HepG2 (cell line): ENCODE measurements around the gene RPS27L. TPM values are rescaled to one million over a fixed set of nuclear protein-coding genes. Genes with fewer than 3 reads are reported as not detected.

Experiments
- ATAC-seq: fragments of 200-7000 bp; cut with Tn5 transposase; 3 replicates; pipeline ENCODE4 v1.9.1; 2020; ENCODE audit warnings: mild to moderate bottlenecking, moderate library complexity
- BruUV-seq: library from RNA; stranded (reverse); fragments of 400-500 nt; replicated peaks from 2 replicates; lab custom pipeline; 2021; lab: Mats Ljungman, UMichigan
- CTCF ChIA-PET: fragments of 300-600 bp; formaldehyde crosslinking; extraction: SDS; loops from one replicate; lab custom pipeline; 2021; ENCODE audit warnings: low total read pairs, inconsistent platforms, low intra/inter-chr PET ratio; lab: Yijun Ruan, JAX
- POLR2A ChIA-PET: fragments of 350-600 bp; sonication (Branson Sonifier 250); formaldehyde crosslinking; loops from one replicate; lab custom pipeline; 2020; ENCODE audit warnings: antibody characterized with exemption, inconsistent platforms; lab: Yijun Ruan, JAX
- DNase-seq: peaks from one replicate; pipeline ENCODE4 v3.0.0-alpha.2; 2015; ENCODE audit warnings: low spot score
- FAIRE-seq: peaks from 3 replicates; lab custom pipeline; 2011; peaks lifted over from hg19 to GRCh38; lab: Jason Lieb, UNC
- H2AFZ ChIP-seq: one replicate; pipeline ENCODE4 v1.6.1; 2011; ENCODE audit warnings: low read length, inconsistent platforms
- H3K27ac ChIP-seq: fragments of 300-600 bp; 3 replicates; pipeline ENCODE4 v1.8.0; 2011; ENCODE audit warnings: mixed run types, mild to moderate bottlenecking, mixed read lengths, low read length, inconsistent platforms; ENCODE audit not compliant: insufficient read depth; ENCODE audit errors: extremely low read length
- H3K27me3 ChIP-seq, 2 experiments: fragments of 200-600 bp in 1 of 2; 2 replicates in 1 of 2; 3 replicates in 1 of 2; pipeline versions ENCODE4 v1.6.0 to v1.8.0; 2011; ENCODE audit warnings: low read length in 2 of 2, mild to moderate bottlenecking in 2 of 2, moderate library complexity in 2 of 2, inconsistent platforms in 1 of 2; ENCODE audit not compliant: insufficient read depth in 2 of 2, control insufficient read depth in 1 of 2
- H3K36me3 ChIP-seq, 2 experiments: fragments of 200-600 bp in 1 of 2; replicated peaks in 1 of 2; 2 replicates in 1 of 2; 3 replicates in 1 of 2; pipeline versions ENCODE4 v1.5.1 to v1.8.0; 2011; ENCODE audit warnings: low read length in 2 of 2, inconsistent platforms in 1 of 2; ENCODE audit not compliant: insufficient read depth in 2 of 2, control insufficient read depth in 1 of 2
- H3K4me1 ChIP-seq: 2 replicates; pipeline ENCODE4 v1.5.1; 2012; ENCODE audit warnings: low read length, inconsistent platforms; ENCODE audit not compliant: insufficient read depth
- H3K4me2 ChIP-seq: 2 replicates; pipeline ENCODE4 v1.6.0; 2011; ENCODE audit warnings: low read depth, low read length, inconsistent platforms
- H3K4me3 ChIP-seq, 3 experiments: fragments of 200-600 bp in 1 of 3; sonication (generic), shearing (Covaris generic) in 1 of 3; replicated peaks in 1 of 3; 2 replicates each; pipeline ENCODE4 v1.5.1; 2011 to 2016; ENCODE audit warnings: low read length in 3 of 3, inconsistent platforms in 2 of 3, low read depth in 2 of 3, mild to moderate bottlenecking in 2 of 3, control low read depth in 1 of 3, mixed read lengths in 1 of 3; ENCODE audit not compliant: insufficient read depth in 1 of 3
- H3K79me2 ChIP-seq: one replicate; pipeline ENCODE4 v1.6.1; 2011; ENCODE audit warnings: low read length, inconsistent platforms; ENCODE audit not compliant: insufficient read depth
- H3K9ac ChIP-seq: 2 replicates; pipeline ENCODE4 v1.6.0; 2011; ENCODE audit warnings: mild to moderate bottlenecking, low read depth, low read length, inconsistent platforms; ENCODE audit not compliant: insufficient read depth
- H3K9me3 ChIP-seq: 2 replicates; pipeline ENCODE4 v1.5.1; 2012; ENCODE audit warnings: mild to moderate bottlenecking, low read length
- H4K20me1 ChIP-seq: 2 replicates; pipeline ENCODE4 v1.6.0; 2011; ENCODE audit warnings: inconsistent platforms, mild to moderate bottlenecking, low read length, moderate library complexity; ENCODE audit not compliant: insufficient read depth
- CEBPB ChIP-seq: IDR thresholded peaks from 2 replicates; pipeline ENCODE4 v1.6.1; 2011; ENCODE audit warnings: low read depth, low read length, improper control_type of control experiment, borderline replicate concordance
- ZMYM4 ChIP-seq: sonication (generic); formaldehyde crosslinking; IDR thresholded peaks from 2 replicates; pipeline ENCODE4 v1.8.1; 2023; ENCODE audit warnings: mild to moderate bottlenecking, missing genetic modification reagents
- ZNF678 ChIP-seq: sonication (generic); formaldehyde crosslinking; IDR thresholded peaks from 2 replicates; pipeline ENCODE4 v1.4.0; 2020; ENCODE audit warnings: mild to moderate bottlenecking, missing genetic modification reagents
- WGBS: methylation state at CpG from one replicate; pipeline ENCODE4 v1.1.6; 2017; ENCODE audit warnings: low lambda C conversion rate; 5-methylcytosine and 5-hydroxymethylcytosine counted together
- in situ Hi-C: cut with HindIII; loops from 2 replicates; pipeline ENCODE4 v1.10.0; 2017; ENCODE audit warnings: low pct_unique_long_range_greater_than_20kb; ENCODE audit not compliant: extremely low pct_ligation_motif_present
- intact Hi-C: fragments of 100-400 bp; cut with micrococcal nuclease; formaldehyde crosslinking; loops from one replicate; pipeline ENCODE4 v1.10.0; 2022; ENCODE audit not compliant: unreplicated experiment
- polyA plus RNA-seq, 8 experiments: library from polyadenylated mRNA; depleted of rRNA in 3 of 8; stranded (reverse) in 7 of 8; unstranded in 1 of 8; fragments of >200 nt; fragmentation: Illumina TruSeq in 4 of 8; extraction: Trizol in 4 of 8; gene quantifications; 2 replicates each; pipeline versions ENCODE4 v1.2.1 to v1.2.3, GENCODE V29; 2011 to 2016; ENCODE audit warnings: low read depth in 4 of 8, missing spikeins in 1 of 8, mixed read lengths in 1 of 8; ENCODE audit not compliant: insufficient read depth in 1 of 8
- total RNA-seq, 5 experiments: library from RNA; depleted of rRNA; stranded (reverse); fragments of >200 nt; fragmentation: Illumina TruSeq; extraction: Trizol; gene quantifications; 2 replicates each; pipeline ENCODE4 v1.2.3, GENCODE V29; 2016; ENCODE audit warnings: low read depth in 1 of 5
- TF ChIP-seq, protein P1 (sequence below): IDR thresholded peaks from 2 replicates; pipeline ENCODE4 v1.4.0; 2020; ENCODE audit warnings: mild to moderate bottlenecking, missing genetic modification reagents
- TF ChIP-seq, protein P2 (sequence below): sonication (generic); formaldehyde crosslinking; IDR thresholded peaks from 2 replicates; pipeline ENCODE4 v1.4.0; 2020; ENCODE audit warnings: missing genetic modification reagents
- TF ChIP-seq, protein P3 (sequence below): sonication (generic); formaldehyde crosslinking; IDR thresholded peaks from 2 replicates; pipeline ENCODE4 v1.4.0; 2020; ENCODE audit warnings: missing genetic modification reagents

Gene RPS27L
- total and polyA plus RNA-seq, 2 of the 13 experiments (the other 11 are each of a cell fraction or from before 2014, with no cell fraction given), result 231 to 433 TPM

DNA sequence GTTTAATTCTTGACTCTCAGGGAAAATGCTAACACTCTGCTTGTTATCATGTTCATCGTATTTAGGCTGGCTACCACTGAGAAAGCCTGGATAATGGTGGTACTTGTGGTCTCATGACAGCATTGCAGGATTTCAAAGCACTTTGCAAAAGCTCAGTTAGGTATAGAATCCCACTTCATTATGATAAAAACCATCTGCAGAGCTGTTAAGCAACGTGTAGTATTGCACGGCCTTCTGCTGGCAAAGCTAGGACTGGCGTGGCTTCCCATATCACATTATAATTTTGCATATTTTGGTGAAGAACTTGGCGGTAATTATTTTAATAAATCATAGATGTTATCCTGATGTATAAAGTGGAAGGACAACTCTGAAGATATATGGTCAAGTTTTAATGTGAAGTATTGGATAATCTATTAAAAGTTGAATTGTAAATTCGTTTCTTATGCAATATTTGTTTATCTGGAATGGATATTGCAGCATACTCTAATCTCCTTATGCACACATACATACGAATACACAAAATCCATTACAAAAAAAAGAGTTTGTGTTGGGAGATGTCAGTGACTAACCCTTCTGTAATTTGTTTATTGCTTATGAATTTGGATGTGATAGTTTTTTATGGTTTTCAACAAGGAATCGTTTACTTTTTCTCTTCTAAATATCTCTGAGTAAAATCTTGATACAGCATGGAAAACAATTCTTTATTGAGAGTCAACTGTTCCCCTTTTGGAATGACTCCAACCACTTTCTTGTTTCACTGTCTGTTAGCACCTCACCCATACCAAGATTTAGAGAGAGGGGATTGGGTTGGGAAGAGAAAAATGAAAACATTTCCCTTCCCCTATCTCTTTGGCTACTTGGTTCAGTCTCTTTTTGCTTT, 41.3 kb upstream of the RPS27L start:
- Histone ChIP-seq H3K4me1 (peaks cover 25% of the 10 kb centered on the region), H3K36me3 (no peaks in the 10 kb centered on the region), H3K27me3 (no peaks in the 10 kb centered on the region), H4K20me1 (no peaks in the 10 kb centered on the region), H3K9me3 (no peaks in the 10 kb centered on the region), H3K79me2 (peaks cover 8% of the 10 kb centered on the region), H3K4me2 (no peak overlapping the region), H3K4me3 (no peak overlapping the region), H3K27ac (no peak overlapping the region), H2AFZ (no peak overlapping the region), H3K9ac (no peak overlapping the region)
- POLR2A ChIA-PET, result no interaction called here
- intact Hi-C loops, result no loop called here
- ATAC-seq (no peak), DNase-seq (no peak), FAIRE-seq (no peak)
- CTCF ChIA-PET, result no interaction called here
- TF ChIP-seq ZNF678 (CRISPR knock-in tag) (no peak), CEBPB (peak; percentile 47; the same call in 1 of the 2 replicates), ZMYM4 (CRISPR knock-in tag) (no peak)
- TF ChIP-seq, protein P1, sequence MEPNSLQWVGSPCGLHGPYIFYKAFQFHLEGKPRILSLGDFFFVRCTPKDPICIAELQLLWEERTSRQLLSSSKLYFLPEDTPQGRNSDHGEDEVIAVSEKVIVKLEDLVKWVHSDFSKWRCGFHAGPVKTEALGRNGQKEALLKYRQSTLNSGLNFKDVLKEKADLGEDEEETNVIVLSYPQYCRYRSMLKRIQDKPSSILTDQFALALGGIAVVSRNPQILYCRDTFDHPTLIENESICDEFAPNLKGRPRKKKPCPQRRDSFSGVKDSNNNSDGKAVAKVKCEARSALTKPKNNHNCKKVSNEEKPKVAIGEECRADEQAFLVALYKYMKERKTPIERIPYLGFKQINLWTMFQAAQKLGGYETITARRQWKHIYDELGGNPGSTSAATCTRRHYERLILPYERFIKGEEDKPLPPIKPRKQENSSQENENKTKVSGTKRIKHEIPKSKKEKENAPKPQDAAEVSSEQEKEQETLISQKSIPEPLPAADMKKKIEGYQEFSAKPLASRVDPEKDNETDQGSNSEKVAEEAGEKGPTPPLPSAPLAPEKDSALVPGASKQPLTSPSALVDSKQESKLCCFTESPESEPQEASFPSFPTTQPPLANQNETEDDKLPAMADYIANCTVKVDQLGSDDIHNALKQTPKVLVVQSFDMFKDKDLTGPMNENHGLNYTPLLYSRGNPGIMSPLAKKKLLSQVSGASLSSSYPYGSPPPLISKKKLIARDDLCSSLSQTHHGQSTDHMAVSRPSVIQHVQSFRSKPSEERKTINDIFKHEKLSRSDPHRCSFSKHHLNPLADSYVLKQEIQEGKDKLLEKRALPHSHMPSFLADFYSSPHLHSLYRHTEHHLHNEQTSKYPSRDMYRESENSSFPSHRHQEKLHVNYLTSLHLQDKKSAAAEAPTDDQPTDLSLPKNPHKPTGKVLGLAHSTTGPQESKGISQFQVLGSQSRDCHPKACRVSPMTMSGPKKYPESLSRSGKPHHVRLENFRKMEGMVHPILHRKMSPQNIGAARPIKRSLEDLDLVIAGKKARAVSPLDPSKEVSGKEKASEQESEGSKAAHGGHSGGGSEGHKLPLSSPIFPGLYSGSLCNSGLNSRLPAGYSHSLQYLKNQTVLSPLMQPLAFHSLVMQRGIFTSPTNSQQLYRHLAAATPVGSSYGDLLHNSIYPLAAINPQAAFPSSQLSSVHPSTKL, result no peak
- TF ChIP-seq, protein P2, sequence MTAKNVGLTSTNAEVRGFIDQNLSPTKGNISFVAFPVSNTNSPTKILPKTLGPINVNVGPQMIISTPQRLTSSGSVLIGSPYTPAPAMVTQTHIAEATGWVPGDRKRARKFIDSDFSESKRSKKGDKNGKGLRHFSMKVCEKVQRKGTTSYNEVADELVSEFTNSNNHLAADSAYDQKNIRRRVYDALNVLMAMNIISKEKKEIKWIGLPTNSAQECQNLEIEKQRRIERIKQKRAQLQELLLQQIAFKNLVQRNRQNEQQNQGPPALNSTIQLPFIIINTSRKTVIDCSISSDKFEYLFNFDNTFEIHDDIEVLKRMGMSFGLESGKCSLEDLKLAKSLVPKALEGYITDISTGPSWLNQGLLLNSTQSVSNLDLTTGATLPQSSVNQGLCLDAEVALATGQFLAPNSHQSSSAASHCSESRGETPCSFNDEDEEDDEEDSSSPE (CRISPR knock-in tag), result no peak
- TF ChIP-seq, protein P3, sequence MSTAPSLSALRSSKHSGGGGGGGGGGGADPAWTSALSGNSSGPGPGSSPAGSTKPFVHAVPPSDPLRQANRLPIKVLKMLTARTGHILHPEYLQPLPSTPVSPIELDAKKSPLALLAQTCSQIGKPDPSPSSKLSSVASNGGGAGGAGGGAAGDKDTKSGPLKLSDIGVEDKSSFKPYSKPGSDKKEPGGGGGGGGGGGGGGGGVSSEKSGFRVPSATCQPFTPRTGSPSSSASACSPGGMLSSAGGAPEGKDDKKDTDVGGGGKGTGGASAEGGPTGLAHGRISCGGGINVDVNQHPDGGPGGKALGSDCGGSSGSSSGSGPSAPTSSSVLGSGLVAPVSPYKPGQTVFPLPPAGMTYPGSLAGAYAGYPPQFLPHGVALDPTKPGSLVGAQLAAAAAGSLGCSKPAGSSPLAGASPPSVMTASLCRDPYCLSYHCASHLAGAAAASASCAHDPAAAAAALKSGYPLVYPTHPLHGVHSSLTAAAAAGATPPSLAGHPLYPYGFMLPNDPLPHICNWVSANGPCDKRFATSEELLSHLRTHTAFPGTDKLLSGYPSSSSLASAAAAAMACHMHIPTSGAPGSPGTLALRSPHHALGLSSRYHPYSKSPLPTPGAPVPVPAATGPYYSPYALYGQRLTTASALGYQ (CRISPR knock-in tag), result no peak
- in situ Hi-C loops, result no loop called here
- WGBS, result 79% methylated on average over 8 of the region's 8 CpGs
- no TSS peak for BruUV-seq
